ENCODE measurements around the gene MLST8. TPM values are rescaled to one million over a fixed set of nuclear protein-coding genes. Genes with fewer than 3 reads are reported as not detected.

Gene MLST8
- total and polyA plus RNA-seq, 4 experiments from 2014 or later, result 27.4 to 34.7 (median 29.6) TPM

- Mint-ChIP-seq H3K27ac (no peak overlapping the region), H3K27me3 (peaks cover 3 to 8% of the 10 kb centered on the region in 2 donors), H3K4me3 (no peak overlapping the region), H3K36me3 (no peaks in the 10 kb centered on the region), H3K4me1 (peaks cover 2 to 6% (median 4%) of the 10 kb centered on the region in 4 donors), H3K9me3 (no peaks in the 10 kb centered on the region)
- no peak for DNase-seq
- peaks cover 7% of the 10 kb centered on the region for H3K27me3 ChIP-seq (ENCODE audit: insufficient read depth, low read length)
- H3K4me1 ChIP-seq (ENCODE audit: insufficient read depth, low read length), result peaks cover 3% of the 10 kb centered on the region
- intact Hi-C loops (cut with micrococcal nuclease), result no loop called here
- H3K27ac ChIP-seq (ENCODE audit: low read depth, low read length), result no peak overlapping the region
- ChIA-PET POLR2A (ENCODE audit: partially characterized antibody) (interaction anchor here (1.0 kb wide), 1 partner anchor 35 kb away, joined by 3 read pairs; no protein-coding TSS in a partner anchor), CTCF (ENCODE audit: partially characterized antibody) (no interaction called here)
- no peaks in the 10 kb centered on the region for H3K9me3 ChIP-seq (ENCODE audit: control insufficient read depth in 1 of 2, low read length in 2 of 2)
- no peak overlapping the region for H3K4me3 ChIP-seq (ENCODE audit: low read length in 2 of 2)
- H3K36me3 ChIP-seq (ENCODE audit: insufficient read depth, low read length), result no peaks in the 10 kb centered on the region
Measured at GRCh38 chr16:2190002-2190658, 15.1 kb upstream of the MLST8 start.

GRCh38 chr16:2190659-2191445 is 14.4 kb upstream of the MLST8 start:
- no peaks in the 10 kb centered on the region for H3K36me3 ChIP-seq (ENCODE audit: insufficient read depth, low read length)
- Mint-ChIP-seq H3K27me3 (peaks cover 3 to 8% of the 10 kb centered on the region in 2 donors), H3K27ac (no peak overlapping the region), H3K4me1 (peaks cover 2 to 7% (median 4%) of the 10 kb centered on the region in 4 donors), H3K4me3 (no peak overlapping the region), H3K36me3 (no peaks in the 10 kb centered on the region), H3K9me3 (no peaks in the 10 kb centered on the region)
- no peak overlapping the region for H3K27ac ChIP-seq (ENCODE audit: low read depth, low read length)
- intact Hi-C loops (cut with micrococcal nuclease), result no loop called here
- H3K27me3 ChIP-seq (ENCODE audit: insufficient read depth, low read length), result peaks cover 10% of the 10 kb centered on the region
- ChIA-PET CTCF (ENCODE audit: partially characterized antibody) (no interaction called here), POLR2A (ENCODE audit: partially characterized antibody) (interaction anchor here (1.0 kb wide), 1 partner anchor 36 kb away, joined by 3 read pairs; no protein-coding TSS in a partner anchor)
- H3K4me1 ChIP-seq (ENCODE audit: insufficient read depth, low read length), result peaks cover 10% of the 10 kb centered on the region
- H3K4me3 ChIP-seq (ENCODE audit: low read length in 2 of 2), result no peak overlapping the region
- H3K9me3 ChIP-seq (ENCODE audit: control insufficient read depth in 1 of 2, low read length in 2 of 2), result no peaks in the 10 kb centered on the region
- no peak for DNase-seq

GRCh38 chr16:2191446-2191706 is 13.9 kb upstream of the MLST8 start:
- no peaks in the 10 kb centered on the region for H3K9me3 Mint-ChIP-seq
- H3K4me1 ChIP-seq (ENCODE audit: insufficient read depth, low read length), result peaks cover 11% of the 10 kb centered on the region
- ChIA-PET POLR2A (ENCODE audit: partially characterized antibody) (interaction anchor here (1.0 kb wide), 1 partner anchor 36 kb away, joined by 3 read pairs; no protein-coding TSS in a partner anchor), CTCF (ENCODE audit: partially characterized antibody) (no interaction called here)
- H3K27me3 Mint-ChIP-seq, result peaks cover 3 to 8% of the 10 kb centered on the region in 2 donors
- H3K4me1 Mint-ChIP-seq, result peaks cover 2 to 7% (median 4%) of the 10 kb centered on the region in 4 donors
- intact Hi-C loops (cut with micrococcal nuclease), result no loop called here
- no peaks in the 10 kb centered on the region for H3K9me3 ChIP-seq (ENCODE audit: control insufficient read depth in 1 of 2, low read length in 2 of 2)
- no peak overlapping the region for H3K4me3 Mint-ChIP-seq
- no peak overlapping the region for H3K27ac ChIP-seq (ENCODE audit: low read depth, low read length)
- DNase-seq, result no peak
- H3K27me3 ChIP-seq (ENCODE audit: insufficient read depth, low read length), result peaks cover 10% of the 10 kb centered on the region
- no peaks in the 10 kb centered on the region for H3K36me3 ChIP-seq (ENCODE audit: insufficient read depth, low read length)
- H3K27ac Mint-ChIP-seq, result no peak overlapping the region
- H3K4me3 ChIP-seq (ENCODE audit: low read length in 2 of 2), result no peak overlapping the region
- H3K36me3 Mint-ChIP-seq, result no peaks in the 10 kb centered on the region

GRCh38 chr16:2194166-2194834 is 11.0 kb upstream of the MLST8 start:
- Mint-ChIP-seq H3K4me1 (peaks cover 2 to 13% (median 7%) of the 10 kb centered on the region in 4 donors), H3K9me3 (no peaks in the 10 kb centered on the region), H3K36me3 (no peaks in the 10 kb centered on the region), H3K27ac (peak overlapping the region in 1 of 7 donors; percentile 55), H3K27me3 (peaks cover 15 to 19% of the 10 kb centered on the region in 2 donors), H3K4me3 (peak overlapping the region in 1 of 8 donors; percentile 80)
- POLR2A ChIA-PET (ENCODE audit: partially characterized antibody), result interaction anchor here (1.0 to 3.6 kb wide), 7 partner anchors 11 to 307 kb away, joined by 3 to 29 read pairs (median 9); partner anchors contain the start of genes ECI1, MLST8, PGP and TEDC2
- H3K9me3 ChIP-seq (ENCODE audit: control insufficient read depth in 1 of 2, low read length in 2 of 2), result no peaks in the 10 kb centered on the region
- peaks cover 30% of the 10 kb centered on the region for H3K27me3 ChIP-seq (ENCODE audit: insufficient read depth, low read length)
- no peak overlapping the region for H3K27ac ChIP-seq (ENCODE audit: low read depth, low read length)
- intact Hi-C loops (cut with micrococcal nuclease), result loop anchor here (2.0 kb wide), 1 partner anchor 75 kb away; the partner anchor contains the start of gene RNPS1
- H3K4me3 ChIP-seq (ENCODE audit: low read length in 2 of 2), result no peak overlapping the region
- peaks cover 11% of the 10 kb centered on the region for H3K4me1 ChIP-seq (ENCODE audit: insufficient read depth, low read length)
- CTCF ChIA-PET (ENCODE audit: partially characterized antibody), result interaction anchor here (0.7 to 3.3 kb wide), 21 partner anchors 22 to 308 kb away, joined by 3 to 42 read pairs (median 5); partner anchors contain the start of genes ABCA3, ECI1 and TEDC2
- H3K36me3 ChIP-seq (ENCODE audit: insufficient read depth, low read length), result no peaks in the 10 kb centered on the region
- no peak for DNase-seq

GRCh38 chr16:2194852-2195321 is 10.4 kb upstream of the MLST8 start:
- Histone ChIP-seq H3K27ac (ENCODE audit: low read depth, low read length) (no peak overlapping the region), H3K4me3 (ENCODE audit: low read length in 2 of 2) (no peak overlapping the region), H3K27me3 (ENCODE audit: insufficient read depth, low read length) (peaks cover 30% of the 10 kb centered on the region), H3K4me1 (ENCODE audit: insufficient read depth, low read length) (peaks cover 11% of the 10 kb centered on the region), H3K36me3 (ENCODE audit: insufficient read depth, low read length) (no peaks in the 10 kb centered on the region), H3K9me3 (ENCODE audit: control insufficient read depth in 1 of 2, low read length in 2 of 2) (no peaks in the 10 kb centered on the region)
- ChIA-PET CTCF (ENCODE audit: partially characterized antibody) (interaction anchor here (0.7 to 3.3 kb wide), 21 partner anchors 21 to 307 kb away, joined by 3 to 42 read pairs (median 5); partner anchors contain the start of genes ABCA3, ECI1 and TEDC2), POLR2A (ENCODE audit: partially characterized antibody) (interaction anchor here (1.0 to 3.6 kb wide), 7 partner anchors 10 to 306 kb away, joined by 3 to 29 read pairs (median 9); partner anchors contain the start of genes ECI1, MLST8, PGP and TEDC2)
- Mint-ChIP-seq H3K4me3 (peak overlapping the region in 4 of 8 donors; percentile 49 to 80 (median 64)), H3K4me1 (peaks cover 2 to 13% (median 7%) of the 10 kb centered on the region in 4 donors), H3K27me3 (peaks cover 15 to 19% of the 10 kb centered on the region in 2 donors), H3K36me3 (no peaks in the 10 kb centered on the region), H3K9me3 (no peaks in the 10 kb centered on the region), H3K27ac (peak overlapping the region in 1 of 7 donors; percentile 55)
- DNase-seq, result peak; percentile 55 to 61 (median 57)
- intact Hi-C loops (cut with micrococcal nuclease), result loop anchor here (1.0 to 2.0 kb wide), 5 partner anchors 39 to 292 kb away; partner anchors contain the start of genes ABCA3, ECI1 and RNPS1

GRCh38 chr16:2195322-2196161 is 9.7 kb upstream of the MLST8 start:
- Mint-ChIP-seq H3K4me1 (peaks cover 2 to 13% (median 7%) of the 10 kb centered on the region in 4 donors), H3K27ac (peak overlapping the region in 1 of 7 donors; percentile 55), H3K27me3 (peaks cover 17 to 19% of the 10 kb centered on the region in 2 donors), H3K36me3 (no peaks in the 10 kb centered on the region), H3K4me3 (peak overlapping the region in 4 of 8 donors; percentile 15 to 49 (median 30)), H3K9me3 (no peaks in the 10 kb centered on the region)
- no peaks in the 10 kb centered on the region for H3K9me3 ChIP-seq (ENCODE audit: control insufficient read depth in 1 of 2, low read length in 2 of 2)
- peaks cover 11% of the 10 kb centered on the region for H3K4me1 ChIP-seq (ENCODE audit: insufficient read depth, low read length)
- peaks cover 30% of the 10 kb centered on the region for H3K27me3 ChIP-seq (ENCODE audit: insufficient read depth, low read length)
- ChIA-PET POLR2A (ENCODE audit: partially characterized antibody) (interaction anchor here (1.1 to 3.6 kb wide), 6 partner anchors 9 to 306 kb away, joined by 5 to 29 read pairs (median 10); partner anchors contain the start of genes ECI1, MLST8, PGP and TEDC2), CTCF (ENCODE audit: partially characterized antibody) (interaction anchor here (0.9 to 3.3 kb wide), 18 partner anchors 20 to 306 kb away, joined by 3 to 42 read pairs (median 6); partner anchors contain the start of genes ECI1 and TEDC2)
- no peaks in the 10 kb centered on the region for H3K36me3 ChIP-seq (ENCODE audit: insufficient read depth, low read length)
- intact Hi-C loops (cut with micrococcal nuclease), result loop anchor here (1.0 to 2.0 kb wide), 5 partner anchors 39 to 292 kb away; partner anchors contain the start of genes ABCA3, ECI1 and RNPS1
- H3K4me3 ChIP-seq (ENCODE audit: low read length in 2 of 2), result peak overlapping the region in 1 of 2 donors; percentile 31
- DNase-seq, result no peak
- H3K27ac ChIP-seq (ENCODE audit: low read depth, low read length), result no peak overlapping the region
